ENCODE measurements around the gene NOTCH4. TPM values are rescaled to one million over a fixed set of nuclear protein-coding genes. Genes with fewer than 3 reads are reported as not detected.
"Not testable (repeated sequence)": the region's sequence is repeated elsewhere in the genome, so short reads cannot be mapped to it uniquely, and the experiment has no call there.

NOTCH4 gene
- total RNA-seq, 1 donor from 2014 or later = 9.9 TPM

DNA sequence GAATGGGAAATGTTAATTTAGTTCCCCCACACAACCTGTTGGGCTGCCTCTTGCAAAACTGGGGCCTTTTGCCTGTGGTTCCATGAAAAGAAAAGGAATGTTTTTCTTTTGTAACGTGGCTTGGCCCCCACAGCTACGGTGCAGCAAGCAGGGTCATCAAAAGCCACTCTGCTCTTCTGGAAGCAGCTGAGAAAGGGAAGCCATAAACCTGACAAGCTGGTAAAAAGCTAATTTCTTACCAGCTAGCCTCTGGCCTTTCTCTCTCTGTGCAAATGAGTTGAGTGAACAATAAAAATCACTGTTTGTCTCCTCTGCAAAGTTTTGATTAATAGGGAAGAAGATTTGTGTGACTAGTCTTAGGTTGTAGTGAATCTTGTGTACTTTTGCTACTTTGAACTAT lies 23.5 kb upstream of the NOTCH4 start:
- H3K9ac ChIP-seq (ENCODE audit: low read depth in 1 of 3, low read length in 3 of 3) = no peak overlapping the region
- H3K36me3 ChIP-seq (ENCODE audit: control insufficient read depth in 3 of 3, insufficient read depth in 3 of 3, low read length in 3 of 3) = no peaks in the 10 kb centered on the region
- H3K27me3 ChIP-seq (ENCODE audit: control insufficient read depth in 3 of 3, insufficient read depth in 3 of 3, low read length in 3 of 3) = peaks cover 0 to 6% (median 4%) of the 10 kb centered on the region in 3 donors
- H3K27ac ChIP-seq (ENCODE audit: low read depth, low read length) = no peak overlapping the region
- H3K4me3 ChIP-seq (ENCODE audit: low read length in 3 of 3) = no peak overlapping the region
- peaks cover 0 to 2% (median 0%) of the 10 kb centered on the region in 3 donors for H3K9me3 ChIP-seq (ENCODE audit: control insufficient read depth in 3 of 3, low read length in 3 of 3)
- peaks cover 3 to 11% (median 4%) of the 10 kb centered on the region in 3 donors for H3K4me1 ChIP-seq (ENCODE audit: control insufficient read depth in 3 of 3, insufficient read depth in 3 of 3, low read length in 3 of 3)

DNA sequence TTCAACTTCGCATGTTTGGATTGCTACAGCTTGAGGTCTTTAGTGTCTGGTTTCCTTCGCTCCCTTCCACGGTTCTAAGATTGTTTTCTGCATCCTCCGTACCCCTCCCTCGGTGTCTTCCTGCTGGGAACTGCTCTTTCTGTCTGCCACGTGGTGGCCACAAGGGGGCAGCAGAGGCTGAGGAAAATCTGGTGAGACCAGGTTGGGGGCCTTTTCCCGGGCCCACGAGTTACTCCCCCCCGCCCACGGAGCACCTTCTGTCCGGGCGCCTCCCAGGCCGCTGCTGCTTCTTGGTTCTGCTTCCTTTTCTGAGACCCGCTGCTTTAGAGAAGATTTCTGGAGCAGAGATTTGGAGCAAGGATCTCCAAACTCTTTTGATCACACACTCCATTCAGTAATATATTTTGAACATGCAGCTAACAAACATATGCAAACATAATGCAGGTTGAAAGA lies 21.1 kb upstream of the NOTCH4 start:
- Histone ChIP-seq H3K9ac (ENCODE audit: low read depth in 1 of 3, low read length in 3 of 3) (peak overlapping the region in 2 of 3 donors; percentile 36 to 62), H3K4me3 (ENCODE audit: low read length in 3 of 3) (peak overlapping the region; percentile 34 to 49 (median 46)), H3K4me1 (ENCODE audit: control insufficient read depth in 3 of 3, insufficient read depth in 3 of 3, low read length in 3 of 3) (peaks cover 3 to 11% (median 4%) of the 10 kb centered on the region in 3 donors), H3K27ac (ENCODE audit: low read depth, low read length) (no peak overlapping the region), H3K36me3 (ENCODE audit: control insufficient read depth in 3 of 3, insufficient read depth in 3 of 3, low read length in 3 of 3) (no peaks in the 10 kb centered on the region), H3K27me3 (ENCODE audit: control insufficient read depth in 3 of 3, insufficient read depth in 3 of 3, low read length in 3 of 3) (peaks cover 0 to 6% (median 4%) of the 10 kb centered on the region in 3 donors), H3K9me3 (ENCODE audit: control insufficient read depth in 3 of 3, low read length in 3 of 3) (peaks cover 0 to 2% (median 0%) of the 10 kb centered on the region in 3 donors)

GRCh38 chr6:32244270-32244669 lies 20.4 kb upstream of the NOTCH4 start:
- Histone ChIP-seq H3K27ac (ENCODE audit: low read depth, low read length) (no peak overlapping the region), H3K36me3 (ENCODE audit: control insufficient read depth in 3 of 3, insufficient read depth in 3 of 3, low read length in 3 of 3) (no peaks in the 10 kb centered on the region), H3K27me3 (ENCODE audit: control insufficient read depth in 3 of 3, insufficient read depth in 3 of 3, low read length in 3 of 3) (peaks cover 0 to 6% (median 4%) of the 10 kb centered on the region in 3 donors), H3K4me1 (ENCODE audit: control insufficient read depth in 3 of 3, insufficient read depth in 3 of 3, low read length in 3 of 3) (peaks cover 3 to 11% (median 4%) of the 10 kb centered on the region in 3 donors), H3K9me3 (ENCODE audit: control insufficient read depth in 3 of 3, low read length in 3 of 3) (peaks cover 0 to 2% (median 0%) of the 10 kb centered on the region in 3 donors), H3K4me3 (ENCODE audit: low read length in 3 of 3) (no peak overlapping the region), H3K9ac (ENCODE audit: low read depth in 1 of 3, low read length in 3 of 3) (no peak overlapping the region)

DNA sequence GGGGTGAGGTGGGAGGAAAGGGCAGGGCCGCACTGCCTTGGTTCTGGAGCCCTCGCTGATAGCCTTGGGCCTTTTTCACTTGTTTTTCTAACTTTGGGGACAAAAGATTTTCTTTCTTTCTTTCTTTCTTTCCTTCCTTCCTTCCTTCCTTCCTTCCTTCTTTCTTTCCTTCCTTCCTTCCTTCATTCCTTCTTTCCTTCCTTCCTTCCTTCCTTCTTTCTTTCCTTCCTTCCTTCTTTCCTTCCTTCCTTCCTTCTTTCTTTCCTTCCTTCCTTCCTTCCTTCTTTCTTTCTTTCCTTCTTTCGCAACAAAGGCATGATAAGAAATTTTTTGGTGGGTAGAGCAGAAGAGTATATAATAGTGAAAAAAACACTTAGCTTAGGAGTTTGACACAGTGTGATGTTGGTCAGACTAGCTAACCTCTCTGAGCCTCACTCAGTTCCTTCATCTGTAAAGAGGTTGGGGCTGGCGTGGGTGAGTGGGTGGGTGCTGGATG lies 18.5 kb upstream of the NOTCH4 start:
- not testable (repeated sequence) for H3K9ac ChIP-seq (ENCODE audit: low read depth in 1 of 3, low read length in 3 of 3); H3K4me3 ChIP-seq (ENCODE audit: low read length in 3 of 3); H3K27me3 ChIP-seq (ENCODE audit: control insufficient read depth in 3 of 3, insufficient read depth in 3 of 3, low read length in 3 of 3); H3K9me3 ChIP-seq (ENCODE audit: control insufficient read depth in 3 of 3, low read length in 3 of 3); H3K36me3 ChIP-seq (ENCODE audit: control insufficient read depth in 3 of 3, insufficient read depth in 3 of 3, low read length in 3 of 3); H3K27ac ChIP-seq (ENCODE audit: low read depth, low read length)
- peaks cover 3 to 11% (median 4%) of the 10 kb centered on the region in 3 donors for H3K4me1 ChIP-seq (ENCODE audit: control insufficient read depth in 3 of 3, insufficient read depth in 3 of 3, low read length in 3 of 3)

DNA sequence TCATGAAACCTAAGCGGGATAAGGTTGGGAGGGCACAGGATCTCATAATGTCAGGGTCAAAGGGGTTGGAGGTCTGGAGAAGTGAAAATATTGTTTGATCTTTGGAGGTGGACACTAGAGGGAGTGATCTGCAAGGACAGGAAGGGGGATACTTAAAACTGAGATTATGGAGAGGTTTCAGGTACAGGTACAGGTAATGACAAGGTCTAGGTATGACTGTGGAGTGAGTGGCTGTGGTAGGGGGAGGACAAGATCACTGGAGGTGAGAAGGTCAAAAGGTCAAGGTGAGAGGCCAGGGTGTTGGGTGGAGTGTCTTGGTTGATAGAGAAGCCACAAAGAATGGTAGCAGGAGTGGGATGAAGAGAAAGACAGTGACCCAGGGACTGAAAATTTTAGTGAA lies 16.8 kb upstream of the NOTCH4 start:
- Histone ChIP-seq H3K4me3 (ENCODE audit: low read length in 3 of 3) (no peak overlapping the region), H3K9me3 (ENCODE audit: control insufficient read depth in 3 of 3, low read length in 3 of 3) (no peaks in the 10 kb centered on the region), H3K4me1 (ENCODE audit: control insufficient read depth in 3 of 3, insufficient read depth in 3 of 3, low read length in 3 of 3) (peaks cover 3 to 11% (median 4%) of the 10 kb centered on the region in 3 donors), H3K9ac (ENCODE audit: low read depth in 1 of 3, low read length in 3 of 3) (no peak overlapping the region), H3K36me3 (ENCODE audit: control insufficient read depth in 3 of 3, insufficient read depth in 3 of 3, low read length in 3 of 3) (no peaks in the 10 kb centered on the region), H3K27ac (ENCODE audit: low read depth, low read length) (no peak overlapping the region), H3K27me3 (ENCODE audit: control insufficient read depth in 3 of 3, insufficient read depth in 3 of 3, low read length in 3 of 3) (peaks cover 0 to 6% (median 4%) of the 10 kb centered on the region in 3 donors)

- H3K27me3 ChIP-seq (ENCODE audit: control insufficient read depth in 3 of 3, insufficient read depth in 3 of 3, low read length in 3 of 3) = peaks cover 4 to 10% (median 4%) of the 10 kb centered on the region in 3 donors
- no peaks in the 10 kb centered on the region for H3K9me3 ChIP-seq (ENCODE audit: control insufficient read depth in 3 of 3, low read length in 3 of 3)
- H3K27ac ChIP-seq (ENCODE audit: low read depth, low read length) = no peak overlapping the region
- H3K36me3 ChIP-seq (ENCODE audit: control insufficient read depth in 3 of 3, insufficient read depth in 3 of 3, low read length in 3 of 3) = no peaks in the 10 kb centered on the region
- H3K9ac ChIP-seq (ENCODE audit: low read depth in 1 of 3, low read length in 3 of 3) = no peak overlapping the region
- peaks cover 2 to 10% (median 3%) of the 10 kb centered on the region in 3 donors for H3K4me1 ChIP-seq (ENCODE audit: control insufficient read depth in 3 of 3, insufficient read depth in 3 of 3, low read length in 3 of 3)
- no peak overlapping the region for H3K4me3 ChIP-seq (ENCODE audit: low read length in 3 of 3)
Measured at GRCh38 chr6:32239462-32239861, 15.6 kb upstream of the NOTCH4 start.

DNA sequence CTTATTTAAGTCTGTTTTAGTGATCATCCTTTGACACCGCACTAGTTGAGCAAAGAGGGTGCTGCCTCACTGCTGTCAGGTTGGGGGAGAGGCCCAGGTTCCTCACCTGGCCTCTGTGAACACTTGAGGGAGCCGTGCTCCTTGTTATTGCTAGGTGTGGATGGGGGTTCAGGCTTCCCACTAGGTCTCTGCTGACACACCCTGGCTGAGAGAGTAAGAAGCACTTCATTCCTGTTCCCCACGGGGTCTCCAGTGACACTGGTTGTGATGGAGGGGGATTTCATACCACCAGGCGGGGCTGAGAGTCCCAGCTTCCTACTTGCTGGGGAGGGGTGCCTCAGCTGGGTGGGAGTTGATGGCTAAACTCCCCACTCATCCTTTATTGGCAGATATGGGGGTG lies 11.1 kb upstream of the NOTCH4 start:
- Histone ChIP-seq H3K4me1 (ENCODE audit: control insufficient read depth in 3 of 3, insufficient read depth in 3 of 3, low read length in 3 of 3) (no peaks in the 10 kb centered on the region), H3K9ac (ENCODE audit: low read depth in 1 of 3, low read length in 3 of 3) (no peak overlapping the region), H3K36me3 (ENCODE audit: control insufficient read depth in 3 of 3, insufficient read depth in 3 of 3, low read length in 3 of 3) (no peaks in the 10 kb centered on the region), H3K9me3 (ENCODE audit: control insufficient read depth in 3 of 3, low read length in 3 of 3) (no peaks in the 10 kb centered on the region), H3K27me3 (ENCODE audit: control insufficient read depth in 3 of 3, insufficient read depth in 3 of 3, low read length in 3 of 3) (peaks cover 0 to 4% (median 4%) of the 10 kb centered on the region in 3 donors), H3K4me3 (ENCODE audit: low read length in 3 of 3) (no peak overlapping the region), H3K27ac (ENCODE audit: low read depth, low read length) (peak overlapping the region; percentile 57)

DNA sequence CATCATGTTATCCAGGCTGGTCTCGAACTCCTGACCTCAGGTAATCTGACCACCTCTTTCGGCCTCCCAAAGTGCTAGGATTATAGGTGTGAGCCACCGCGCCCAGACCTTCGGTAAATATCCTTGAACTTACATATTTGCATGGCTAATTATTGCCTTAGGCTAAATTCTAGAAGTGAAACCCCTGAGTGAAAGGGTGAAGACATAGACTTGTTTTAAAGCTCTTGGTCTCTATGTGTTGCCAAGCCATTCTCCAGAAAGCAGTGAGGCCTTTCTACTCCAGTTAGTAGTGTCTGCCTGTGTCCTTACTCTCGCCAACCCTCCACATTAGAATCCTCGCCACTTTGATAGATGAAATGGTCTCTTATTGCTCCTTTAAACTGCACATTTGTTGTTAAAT lies 2.6 kb upstream of the NOTCH4 start:
- Histone ChIP-seq H3K4me1 (ENCODE audit: control insufficient read depth in 3 of 3, insufficient read depth in 3 of 3, low read length in 3 of 3) (peaks cover 0 to 7% (median 0%) of the 10 kb centered on the region in 3 donors), H3K36me3 (ENCODE audit: control insufficient read depth in 3 of 3, insufficient read depth in 3 of 3, low read length in 3 of 3) (no peaks in the 10 kb centered on the region), H3K27me3 (ENCODE audit: control insufficient read depth in 3 of 3, insufficient read depth in 3 of 3, low read length in 3 of 3) (peaks cover 0 to 4% (median 0%) of the 10 kb centered on the region in 3 donors), H3K27ac (ENCODE audit: low read depth, low read length) (no peak overlapping the region), H3K9ac (ENCODE audit: low read depth in 1 of 3, low read length in 3 of 3) (no peak overlapping the region), H3K4me3 (ENCODE audit: low read length in 3 of 3) (no peak overlapping the region), H3K9me3 (ENCODE audit: control insufficient read depth in 3 of 3, low read length in 3 of 3) (no peaks in the 10 kb centered on the region)

DNA sequence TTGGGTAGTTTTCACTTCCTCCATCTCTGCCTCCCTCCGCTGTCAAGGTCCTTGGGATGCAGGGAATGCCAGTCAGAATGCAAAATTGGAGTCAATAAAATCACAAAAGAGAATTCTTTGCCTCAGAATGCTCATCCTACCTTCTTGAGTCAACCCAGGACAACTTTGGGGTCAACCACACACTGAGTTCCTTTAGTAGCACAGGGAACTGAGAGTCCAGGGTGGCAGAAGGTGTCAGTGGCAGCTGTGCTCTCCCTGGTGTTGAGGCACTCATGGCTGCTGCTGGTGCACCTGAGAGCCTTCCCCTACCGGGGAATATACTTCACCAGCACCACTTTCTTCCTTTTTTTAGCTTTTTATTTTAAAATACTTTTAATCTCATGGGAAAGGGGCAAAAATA lies 829 bp upstream of the NOTCH4 start:
- H3K9me3 ChIP-seq (ENCODE audit: control insufficient read depth in 3 of 3, low read length in 3 of 3) = no peaks in the 10 kb centered on the region
- H3K4me1 ChIP-seq (ENCODE audit: control insufficient read depth in 3 of 3, insufficient read depth in 3 of 3, low read length in 3 of 3) = peaks cover 0 to 7% (median 0%) of the 10 kb centered on the region in 3 donors
- no peak overlapping the region for H3K27ac ChIP-seq (ENCODE audit: low read depth, low read length)
- H3K36me3 ChIP-seq (ENCODE audit: control insufficient read depth in 3 of 3, insufficient read depth in 3 of 3, low read length in 3 of 3) = no peaks in the 10 kb centered on the region
- H3K27me3 ChIP-seq (ENCODE audit: control insufficient read depth in 3 of 3, insufficient read depth in 3 of 3, low read length in 3 of 3) = peaks cover 0 to 7% (median 4%) of the 10 kb centered on the region in 3 donors
- H3K9ac ChIP-seq (ENCODE audit: low read depth in 1 of 3, low read length in 3 of 3) = no peak overlapping the region
- no peak overlapping the region for H3K4me3 ChIP-seq (ENCODE audit: low read length in 3 of 3)

GRCh38 chr6:32222333-32223230 lies 1.3 kb downstream of the NOTCH4 start:
- Histone ChIP-seq H3K4me3 (ENCODE audit: low read length in 3 of 3) (peak overlapping the region in 2 of 3 donors; percentile 38 to 41), H3K9ac (ENCODE audit: low read depth in 1 of 3, low read length in 3 of 3) (no peak overlapping the region), H3K27ac (ENCODE audit: low read depth, low read length) (peak overlapping the region; percentile 30), H3K9me3 (ENCODE audit: control insufficient read depth in 3 of 3, low read length in 3 of 3) (no peaks in the 10 kb centered on the region), H3K27me3 (ENCODE audit: control insufficient read depth in 3 of 3, insufficient read depth in 3 of 3, low read length in 3 of 3) (peaks cover 0 to 13% (median 4%) of the 10 kb centered on the region in 3 donors), H3K36me3 (ENCODE audit: control insufficient read depth in 3 of 3, insufficient read depth in 3 of 3, low read length in 3 of 3) (no peaks in the 10 kb centered on the region), H3K4me1 (ENCODE audit: control insufficient read depth in 3 of 3, insufficient read depth in 3 of 3, low read length in 3 of 3) (peaks cover 0 to 7% (median 0%) of the 10 kb centered on the region in 3 donors)

All from skeletal muscle tissue (tissue), 4 donors.